ENCODE data around the gene DYNLL1. TPM values are rescaled to one million over a fixed set of nuclear protein-coding genes. Genes with fewer than 3 reads are reported as not detected.
A peak's percentile ranks its signal among the peaks of the same experiment; 100 is the strongest.

DYNLL1 gene
- total and polyA plus RNA-seq, 2 of the 13 experiments (the other 11 are each of a cell fraction or from before 2014, with no cell fraction given) = 271 to 294 TPM

DNA sequence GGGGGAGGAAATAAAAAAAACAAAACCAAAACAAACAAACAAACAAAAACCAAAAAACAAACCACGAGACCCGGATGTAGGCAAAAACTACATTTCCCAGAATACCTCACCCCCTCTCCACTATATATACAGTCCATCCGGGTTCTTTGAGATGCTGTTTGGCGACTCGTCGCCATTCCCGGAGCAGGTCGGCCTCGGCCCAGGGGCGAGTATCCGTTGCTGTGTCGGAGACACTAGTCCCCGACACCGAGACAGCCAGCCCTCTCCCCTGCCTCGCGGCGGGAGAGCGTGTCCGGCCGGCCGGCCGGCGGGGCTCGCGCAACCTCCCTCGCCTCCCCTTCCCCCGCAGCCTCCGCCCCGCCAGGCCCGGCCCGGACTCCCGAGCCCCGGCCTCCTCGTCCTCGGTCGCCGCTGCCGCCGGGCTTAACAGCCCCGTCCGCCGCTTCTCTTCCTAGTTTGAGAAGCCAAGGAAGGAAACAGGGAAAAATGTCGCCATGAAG lies 38.3 kb downstream of the DYNLL1 start, which contains the start of gene RNF10:
Gene RNF10 (plus strand): TSS at position 154 of the 500 bp plus-strand sequence. CDS start 456 bp downstream, outside the sequence.
- ChIA-PET CTCF (ENCODE audit: low intra/inter-chr PET ratio, low total read pairs) (no interaction called here), POLR2A (interaction anchor here (1.0 to 3.0 kb wide), 5 partner anchors 12 to 47 kb away, joined by 3 to 14 read pairs (median 6); partner anchors contain the start of genes DYNLL1 and POP5)
- intact Hi-C loops (cut with micrococcal nuclease; ENCODE audit: unreplicated experiment) (loop anchor here (5.0 kb wide), 1 partner anchor 77 kb away; no protein-coding TSS in a partner anchor), in situ Hi-C loops (cut with HindIII; ENCODE audit: extremely low pct_ligation_motif_present, low pct_unique_long_range_greater_than_20kb) (no loop called here)
- ATAC-seq (peak; percentile 76), FAIRE-seq (peak; percentile 23), DNase-seq (ENCODE audit: low spot score) (peak; percentile 84)
- peaks cover 29% of the 10 kb centered on the region for H3K4me1 ChIP-seq (ENCODE audit: insufficient read depth, low read length)
- H3K27me3 ChIP-seq (ENCODE audit: control insufficient read depth in 1 of 2, insufficient read depth in 2 of 2, low read length in 2 of 2) = no peaks in the 10 kb centered on the region
- H3K9ac ChIP-seq (ENCODE audit: insufficient read depth, low read depth, low read length) = peak within 1 kb of the TSS; percentile 93
- peaks cover 48% of the 10 kb centered on the region for H3K79me2 ChIP-seq (ENCODE audit: insufficient read depth, low read length)
- peak within 1 kb of the TSS; percentile 72 to 95 (median 88) for H3K4me3 ChIP-seq (replicated peaks in 1 of 3; ENCODE audit: insufficient read depth in 1 of 3, low read depth in 2 of 3, low read length in 3 of 3)
- H4K20me1 ChIP-seq (ENCODE audit: insufficient read depth, low read length) = peaks cover 40% of the 10 kb centered on the region
- H2AFZ ChIP-seq (ENCODE audit: low read length) = no peak within 1 kb of the TSS
- WGBS (ENCODE audit: low lambda C conversion rate) = 0% methylated on average over 13 of the region's 43 CpGs
- peak within 1 kb of the TSS; percentile 87 for H3K4me2 ChIP-seq (ENCODE audit: low read depth, low read length)
- BruUV-seq (replicated peaks) = no TSS peak
- H3K9me3 ChIP-seq (ENCODE audit: low read length) = no peaks in the 10 kb centered on the region
- H3K27ac ChIP-seq (ENCODE audit: extremely low read length, insufficient read depth, low read length) = peak within 1 kb of the TSS; percentile 80
- peaks cover under 1 to 2% of the 10 kb centered on the region in 2 experiments; a peak in 3 of 5 replicates for H3K36me3 ChIP-seq (replicated peaks in 1 of 2; ENCODE audit: control insufficient read depth in 1 of 2, insufficient read depth in 2 of 2, low read length in 2 of 2)
- TF ChIP-seq MTF2 (CRISPR knock-in tag; IDR thresholded peaks at IDR 0.05; ENCODE audit: borderline replicate concordance) = no peak
- TF ChIP-seq, protein P1, sequence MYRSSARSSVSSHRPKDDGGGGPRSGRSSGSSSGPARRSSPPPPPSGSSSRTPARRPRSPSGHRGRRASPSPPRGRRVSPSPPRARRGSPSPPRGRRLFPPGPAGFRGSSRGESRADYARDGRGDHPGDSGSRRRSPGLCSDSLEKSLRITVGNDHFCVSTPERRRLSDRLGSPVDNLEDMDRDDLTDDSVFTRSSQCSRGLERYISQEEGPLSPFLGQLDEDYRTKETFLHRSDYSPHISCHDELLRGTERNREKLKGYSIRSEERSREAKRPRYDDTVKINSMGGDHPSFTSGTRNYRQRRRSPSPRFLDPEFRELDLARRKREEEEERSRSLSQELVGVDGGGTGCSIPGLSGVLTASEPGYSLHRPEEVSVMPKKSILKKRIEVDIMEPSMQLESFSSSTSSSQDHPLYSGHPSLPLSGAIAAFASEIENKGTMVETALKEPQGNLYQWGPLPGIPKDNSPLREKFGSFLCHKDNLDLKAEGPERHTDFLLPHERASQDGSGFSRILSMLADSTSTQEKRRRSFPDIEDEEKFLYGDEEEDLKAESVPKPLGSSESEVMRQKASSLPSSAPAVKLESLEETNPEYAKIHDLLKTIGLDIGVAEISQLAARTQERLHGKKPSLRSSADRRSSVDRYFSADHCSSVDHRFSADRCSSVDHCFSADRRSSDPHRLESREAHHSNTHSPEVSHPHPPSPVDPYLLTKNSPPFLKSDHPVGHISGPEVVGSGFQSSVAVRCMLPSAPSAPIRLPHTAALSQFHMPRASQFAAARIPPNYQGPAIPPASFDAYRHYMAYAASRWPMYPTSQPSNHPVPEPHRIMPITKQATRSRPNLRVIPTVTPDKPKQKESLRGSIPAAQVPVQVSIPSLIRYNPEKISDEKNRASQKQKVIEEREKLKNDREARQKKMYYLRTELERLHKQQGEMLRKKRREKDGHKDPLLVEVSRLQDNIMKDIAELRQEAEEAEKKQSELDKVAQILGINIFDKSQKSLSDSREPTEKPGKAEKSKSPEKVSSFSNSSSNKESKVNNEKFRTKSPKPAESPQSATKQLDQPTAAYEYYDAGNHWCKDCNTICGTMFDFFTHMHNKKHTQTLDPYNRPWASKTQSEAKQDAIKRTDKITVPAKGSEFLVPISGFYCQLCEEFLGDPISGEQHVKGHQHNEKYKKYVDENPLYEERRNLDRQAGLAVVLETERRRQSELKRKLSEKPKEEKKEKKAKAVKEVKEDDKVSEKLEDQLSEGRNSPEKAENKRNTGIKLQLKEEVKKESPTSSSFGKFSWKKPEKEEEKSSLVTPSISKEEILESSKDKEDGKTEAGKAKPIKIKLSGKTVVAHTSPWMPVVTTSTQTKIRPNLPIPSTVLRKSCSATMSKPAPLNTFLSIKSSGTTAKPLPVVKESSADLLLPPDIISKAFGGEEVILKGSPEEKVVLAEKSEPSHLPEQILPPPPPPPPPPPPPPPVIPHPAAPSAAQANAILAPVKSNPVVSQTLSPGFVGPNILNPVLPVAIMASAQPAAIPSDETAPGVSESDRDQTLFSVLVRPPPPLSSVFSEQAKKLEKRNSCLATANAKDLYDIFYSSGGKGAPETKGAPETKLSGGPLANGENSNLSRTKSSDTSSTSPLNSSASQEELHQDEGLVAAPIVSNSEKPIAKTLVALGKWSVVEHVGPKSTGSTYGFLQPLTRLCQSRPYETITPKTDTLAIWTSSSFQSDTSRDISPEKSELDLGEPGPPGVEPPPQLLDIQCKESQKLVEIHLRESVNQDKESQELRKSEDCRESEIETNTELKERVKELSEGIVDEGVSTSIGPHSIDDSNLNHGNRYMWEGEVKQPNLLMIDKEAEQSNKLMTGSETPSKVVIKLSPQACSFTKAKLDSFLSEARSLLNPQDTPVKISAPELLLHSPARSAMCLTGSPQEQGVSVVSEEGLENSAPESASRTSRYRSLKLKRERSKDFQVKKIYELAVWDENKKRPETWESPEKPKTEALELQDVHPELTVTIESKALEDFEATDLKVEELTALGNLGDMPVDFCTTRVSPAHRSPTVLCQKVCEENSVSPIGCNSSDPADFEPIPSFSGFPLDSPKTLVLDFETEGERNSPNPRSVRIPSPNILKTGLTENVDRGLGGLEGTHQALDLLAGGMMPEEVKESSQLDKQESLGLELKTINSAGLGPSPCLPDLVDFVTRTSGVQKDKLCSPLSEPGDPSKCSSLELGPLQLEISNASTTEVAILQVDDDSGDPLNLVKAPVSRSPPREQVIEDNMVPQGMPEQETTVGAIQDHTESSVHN (CRISPR knock-in tag; IDR thresholded peaks at IDR 0.05) = no peak
- peak; percentile 93 for TF ChIP-seq ZFY (CRISPR knock-in tag; IDR thresholded peaks at IDR 0.05)
- TF ChIP-seq, protein P2, sequence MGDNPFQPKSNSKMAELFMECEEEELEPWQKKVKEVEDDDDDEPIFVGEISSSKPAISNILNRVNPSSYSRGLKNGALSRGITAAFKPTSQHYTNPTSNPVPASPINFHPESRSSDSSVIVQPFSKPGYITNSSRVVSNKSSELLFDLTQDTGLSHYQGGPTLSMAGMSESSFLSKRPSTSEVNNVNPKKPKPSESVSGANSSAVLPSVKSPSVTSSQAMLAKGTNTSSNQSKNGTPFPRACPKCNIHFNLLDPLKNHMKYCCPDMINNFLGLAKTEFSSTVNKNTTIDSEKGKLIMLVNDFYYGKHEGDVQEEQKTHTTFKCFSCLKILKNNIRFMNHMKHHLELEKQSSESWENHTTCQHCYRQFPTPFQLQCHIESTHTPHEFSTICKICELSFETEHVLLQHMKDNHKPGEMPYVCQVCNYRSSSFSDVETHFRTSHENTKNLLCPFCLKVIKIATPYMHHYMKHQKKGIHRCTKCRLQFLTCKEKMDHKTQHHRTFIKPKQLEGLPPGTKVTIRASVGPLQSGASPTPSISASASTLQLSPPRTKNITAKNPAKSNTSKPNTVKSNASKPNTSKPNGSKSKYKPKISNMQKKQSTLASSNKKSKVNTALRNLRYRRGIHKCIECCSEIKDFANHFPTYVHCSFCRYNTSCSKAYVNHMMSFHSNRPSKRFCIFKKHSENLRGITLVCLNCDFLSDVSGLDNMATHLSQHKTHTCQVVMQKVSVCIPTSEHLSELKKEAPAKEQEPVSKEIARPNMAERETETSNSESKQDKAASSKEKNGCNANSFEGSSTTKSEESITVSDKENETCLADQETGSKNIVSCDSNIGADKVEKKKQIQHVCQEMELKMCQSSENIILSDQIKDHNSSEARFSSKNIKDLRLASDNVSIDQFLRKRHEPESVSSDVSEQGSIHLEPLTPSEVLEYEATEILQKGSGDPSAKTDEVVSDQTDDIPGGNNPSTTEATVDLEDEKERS (CRISPR knock-in tag; IDR thresholded peaks at IDR 0.05) = no peak
- TF ChIP-seq, protein P3, sequence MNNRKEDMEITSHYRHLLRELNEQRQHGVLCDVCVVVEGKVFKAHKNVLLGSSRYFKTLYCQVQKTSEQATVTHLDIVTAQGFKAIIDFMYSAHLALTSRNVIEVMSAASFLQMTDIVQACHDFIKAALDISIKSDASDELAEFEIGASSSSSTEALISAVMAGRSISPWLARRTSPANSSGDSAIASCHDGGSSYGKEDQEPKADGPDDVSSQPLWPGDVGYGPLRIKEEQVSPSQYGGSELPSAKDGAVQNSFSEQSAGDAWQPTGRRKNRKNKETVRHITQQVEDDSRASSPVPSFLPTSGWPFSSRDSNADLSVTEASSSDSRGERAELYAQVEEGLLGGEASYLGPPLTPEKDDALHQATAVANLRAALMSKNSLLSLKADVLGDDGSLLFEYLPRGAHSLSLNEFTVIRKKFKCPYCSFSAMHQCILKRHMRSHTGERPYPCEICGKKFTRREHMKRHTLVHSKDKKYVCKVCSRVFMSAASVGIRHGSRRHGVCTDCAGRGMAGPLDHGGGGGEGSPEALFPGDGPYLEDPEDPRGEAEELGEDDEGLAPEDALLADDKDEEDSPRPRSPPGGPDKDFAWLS (CRISPR knock-in tag; IDR thresholded peaks at IDR 0.05; ENCODE audit: borderline replicate concordance) = no peak
- no peak for TF ChIP-seq SP140L (CRISPR knock-in tag; IDR thresholded peaks at IDR 0.05; ENCODE audit: borderline replicate concordance)
- no peak for TF ChIP-seq AGO2 (optimal IDR thresholded peaks at IDR 0.05; ENCODE audit: low read depth, low read length)
- TF ChIP-seq ZNF496 (CRISPR knock-in tag; IDR thresholded peaks at IDR 0.05; ENCODE audit: insufficient replicate concordance) = no peak
- TF ChIP-seq ZNF17 (CRISPR knock-in tag; IDR thresholded peaks at IDR 0.05) = no peak
